HG02610 (cell line): Measurements from ENCODE around the gene PNPLA6.
"Not testable (repeated sequence)": the region's sequence is repeated elsewhere in the genome, so short reads cannot be mapped to it uniquely, and the experiment has no call there.

Experiments used
- ATAC-seq: cut with Tn5 transposase; IDR thresholded peaks from one replicate; pipeline ENCODE4 v1.9.1; 2021; ENCODE audit warnings: mild to moderate bottlenecking, moderate library complexity; ENCODE audit not compliant: unreplicated experiment

Gene PNPLA6

GRCh38 chr19:7529610-7530490, 5.7 kb upstream of the PNPLA6 start:
- ATAC-seq = no peak

GRCh38 chr19:7533281-7533885, 2.1 kb upstream of the PNPLA6 start:
- no peak for ATAC-seq

- no peak for ATAC-seq
Observed at GRCh38 chr19:7533925-7534480, 1.5 kb upstream of the PNPLA6 start.

GRCh38 chr19:7534531-7535046, 928 bp upstream of the PNPLA6 start:
- peak; percentile 4 for ATAC-seq

GRCh38 chr19:7535998-7536695, 630 bp downstream of the PNPLA6 start:
- no peak for ATAC-seq

- ATAC-seq = not testable (repeated sequence)
Observed at GRCh38 chr19:7538990-7539389, 3.5 kb downstream of the PNPLA6 start.

- ATAC-seq = no peak
Observed at GRCh38 chr19:7539827-7540425, 4.4 kb downstream of the PNPLA6 start.

- ATAC-seq = no peak
Observed at GRCh38 chr19:7540761-7541474, 5.4 kb downstream of the PNPLA6 start.

- no peak for ATAC-seq
Observed at GRCh38 chr19:7541475-7541824, 5.9 kb downstream of the PNPLA6 start.

- no peak for ATAC-seq
Observed at GRCh38 chr19:7541828-7542443, 6.4 kb downstream of the PNPLA6 start.

- ATAC-seq = no peak
Observed at GRCh38 chr19:7542556-7543348, 7.2 kb downstream of the PNPLA6 start.

- ATAC-seq = no peak
Observed at GRCh38 chr19:7544626-7545025, 9.1 kb downstream of the PNPLA6 start.

- no peak for ATAC-seq
Observed at GRCh38 chr19:7545300-7545699, 9.8 kb downstream of the PNPLA6 start.

GRCh38 chr19:7545904-7546303, 10.4 kb downstream of the PNPLA6 start:
- no peak for ATAC-seq

- no peak for ATAC-seq
Observed at GRCh38 chr19:7547159-7547558, 11.6 kb downstream of the PNPLA6 start.

GRCh38 chr19:7549429-7550148, 14.1 kb downstream of the PNPLA6 start:
- ATAC-seq = no peak

GRCh38 chr19:7550169-7550770, 14.8 kb downstream of the PNPLA6 start:
- no peak for ATAC-seq
